ENCODE measurements around the gene ATAD3C.
A peak's percentile ranks its signal among the peaks of the same experiment; 100 is the strongest.
"Not testable (repeated sequence)": the region's sequence is repeated elsewhere in the genome, so short reads cannot be mapped to it uniquely, and the experiment has no call there.

Gene ATAD3C

GRCh38 chr1:1508775-1509464, 59.4 kb downstream of the ATAD3C start:
- not testable (repeated sequence) for H3K36me3 ChIP-seq (ENCODE audit: control insufficient read depth in 2 of 2, insufficient read depth in 2 of 2, low read length in 2 of 2); H3K9ac ChIP-seq (ENCODE audit: low read depth in 1 of 2, low read length in 2 of 2); H3K27ac ChIP-seq (ENCODE audit: low read depth in 2 of 2, low read length in 2 of 2); H3K27me3 ChIP-seq (ENCODE audit: control insufficient read depth in 2 of 2, insufficient read depth in 2 of 2, low read length in 2 of 2); H3K4me3 ChIP-seq (ENCODE audit: low read length in 2 of 2); H3K9me3 ChIP-seq (ENCODE audit: control insufficient read depth in 2 of 2, low read length in 2 of 2); H3K4me1 ChIP-seq (ENCODE audit: control insufficient read depth in 2 of 2, insufficient read depth in 2 of 2, low read length in 2 of 2)

GRCh38 chr1:1509465-1509850, 60.0 kb downstream of the ATAD3C start:
- H3K27ac ChIP-seq (ENCODE audit: low read depth in 2 of 2, low read length in 2 of 2); H3K4me1 ChIP-seq (ENCODE audit: control insufficient read depth in 2 of 2, insufficient read depth in 2 of 2, low read length in 2 of 2); H3K36me3 ChIP-seq (ENCODE audit: control insufficient read depth in 2 of 2, insufficient read depth in 2 of 2, low read length in 2 of 2); H3K27me3 ChIP-seq (ENCODE audit: control insufficient read depth in 2 of 2, insufficient read depth in 2 of 2, low read length in 2 of 2); H3K9me3 ChIP-seq (ENCODE audit: control insufficient read depth in 2 of 2, low read length in 2 of 2); H3K9ac ChIP-seq (ENCODE audit: low read depth in 1 of 2, low read length in 2 of 2); H3K4me3 ChIP-seq (ENCODE audit: low read length in 2 of 2): not testable (repeated sequence)

GRCh38 chr1:1510912-1511532, 61.5 kb downstream of the ATAD3C start:
- H3K36me3 ChIP-seq (ENCODE audit: control insufficient read depth in 2 of 2, insufficient read depth in 2 of 2, low read length in 2 of 2) = no peaks in the 10 kb centered on the region
- H3K4me3 ChIP-seq (ENCODE audit: low read length in 2 of 2) = peak overlapping the region; percentile 73 to 84
- peak overlapping the region; percentile 82 to 94 for H3K27ac ChIP-seq (ENCODE audit: low read depth in 2 of 2, low read length in 2 of 2)
- H3K9ac ChIP-seq (ENCODE audit: low read depth in 1 of 2, low read length in 2 of 2) = peak overlapping the region; percentile 84 to 86
- no peaks in the 10 kb centered on the region for H3K9me3 ChIP-seq (ENCODE audit: control insufficient read depth in 2 of 2, low read length in 2 of 2)
- peaks cover 3 to 6% of the 10 kb centered on the region in 2 donors for H3K4me1 ChIP-seq (ENCODE audit: control insufficient read depth in 2 of 2, insufficient read depth in 2 of 2, low read length in 2 of 2)
- no peaks in the 10 kb centered on the region for H3K27me3 ChIP-seq (ENCODE audit: control insufficient read depth in 2 of 2, insufficient read depth in 2 of 2, low read length in 2 of 2)

- no peaks in the 10 kb centered on the region for H3K36me3 ChIP-seq (ENCODE audit: control insufficient read depth in 2 of 2, insufficient read depth in 2 of 2, low read length in 2 of 2)
- peaks cover 3 to 6% of the 10 kb centered on the region in 2 donors for H3K4me1 ChIP-seq (ENCODE audit: control insufficient read depth in 2 of 2, insufficient read depth in 2 of 2, low read length in 2 of 2)
- peak within 1 kb of the TSS; percentile 84 to 86 for H3K9ac ChIP-seq (ENCODE audit: low read depth in 1 of 2, low read length in 2 of 2)
- H3K9me3 ChIP-seq (ENCODE audit: control insufficient read depth in 2 of 2, low read length in 2 of 2) = no peaks in the 10 kb centered on the region
- H3K27me3 ChIP-seq (ENCODE audit: control insufficient read depth in 2 of 2, insufficient read depth in 2 of 2, low read length in 2 of 2) = no peaks in the 10 kb centered on the region
- H3K4me3 ChIP-seq (ENCODE audit: low read length in 2 of 2) = peak within 1 kb of the TSS; percentile 73 to 84
- peak within 1 kb of the TSS; percentile 82 to 94 for H3K27ac ChIP-seq (ENCODE audit: low read depth in 2 of 2, low read length in 2 of 2)
Observed at GRCh38 chr1:1511533-1512285, 62.2 kb downstream of the ATAD3C start, which contains the start of gene ATAD3A. Gene ATAD3A, plus strand, starts transcription at chr1:1512162. Its CDS starts 107 bp downstream, at chr1:1512269.

- not testable (repeated sequence) for H3K4me1 ChIP-seq (ENCODE audit: control insufficient read depth in 2 of 2, insufficient read depth in 2 of 2, low read length in 2 of 2); H3K27me3 ChIP-seq (ENCODE audit: control insufficient read depth in 2 of 2, insufficient read depth in 2 of 2, low read length in 2 of 2); H3K9me3 ChIP-seq (ENCODE audit: control insufficient read depth in 2 of 2, low read length in 2 of 2); H3K36me3 ChIP-seq (ENCODE audit: control insufficient read depth in 2 of 2, insufficient read depth in 2 of 2, low read length in 2 of 2); H3K27ac ChIP-seq (ENCODE audit: low read depth in 2 of 2, low read length in 2 of 2)
- peak overlapping the region in 1 of 2 donors; percentile 54 for H3K9ac ChIP-seq (ENCODE audit: low read depth in 1 of 2, low read length in 2 of 2)
- H3K4me3 ChIP-seq (ENCODE audit: low read length in 2 of 2) = peak overlapping the region; percentile 50 to 54
Observed at GRCh38 chr1:1512425-1512824, 62.9 kb downstream of the ATAD3C start.

- not testable (repeated sequence) for H3K36me3 ChIP-seq (ENCODE audit: control insufficient read depth in 2 of 2, insufficient read depth in 2 of 2, low read length in 2 of 2); H3K4me1 ChIP-seq (ENCODE audit: control insufficient read depth in 2 of 2, insufficient read depth in 2 of 2, low read length in 2 of 2); H3K4me3 ChIP-seq (ENCODE audit: low read length in 2 of 2); H3K9me3 ChIP-seq (ENCODE audit: control insufficient read depth in 2 of 2, low read length in 2 of 2); H3K9ac ChIP-seq (ENCODE audit: low read depth in 1 of 2, low read length in 2 of 2); H3K27me3 ChIP-seq (ENCODE audit: control insufficient read depth in 2 of 2, insufficient read depth in 2 of 2, low read length in 2 of 2); H3K27ac ChIP-seq (ENCODE audit: low read depth in 2 of 2, low read length in 2 of 2)
Observed at GRCh38 chr1:1513675-1514074, 64.2 kb downstream of the ATAD3C start.

GRCh38 chr1:1514376-1514775, 64.9 kb downstream of the ATAD3C start:
- H3K4me1 ChIP-seq (ENCODE audit: control insufficient read depth in 2 of 2, insufficient read depth in 2 of 2, low read length in 2 of 2); H3K9ac ChIP-seq (ENCODE audit: low read depth in 1 of 2, low read length in 2 of 2); H3K27ac ChIP-seq (ENCODE audit: low read depth in 2 of 2, low read length in 2 of 2); H3K4me3 ChIP-seq (ENCODE audit: low read length in 2 of 2); H3K27me3 ChIP-seq (ENCODE audit: control insufficient read depth in 2 of 2, insufficient read depth in 2 of 2, low read length in 2 of 2); H3K36me3 ChIP-seq (ENCODE audit: control insufficient read depth in 2 of 2, insufficient read depth in 2 of 2, low read length in 2 of 2); H3K9me3 ChIP-seq (ENCODE audit: control insufficient read depth in 2 of 2, low read length in 2 of 2): not testable (repeated sequence)

GRCh38 chr1:1516923-1517322, 67.4 kb downstream of the ATAD3C start:
- not testable (repeated sequence) for H3K4me1 ChIP-seq (ENCODE audit: control insufficient read depth in 2 of 2, insufficient read depth in 2 of 2, low read length in 2 of 2); H3K27me3 ChIP-seq (ENCODE audit: control insufficient read depth in 2 of 2, insufficient read depth in 2 of 2, low read length in 2 of 2); H3K9me3 ChIP-seq (ENCODE audit: control insufficient read depth in 2 of 2, low read length in 2 of 2); H3K4me3 ChIP-seq (ENCODE audit: low read length in 2 of 2); H3K27ac ChIP-seq (ENCODE audit: low read depth in 2 of 2, low read length in 2 of 2); H3K9ac ChIP-seq (ENCODE audit: low read depth in 1 of 2, low read length in 2 of 2)
- H3K36me3 ChIP-seq (ENCODE audit: control insufficient read depth in 2 of 2, insufficient read depth in 2 of 2, low read length in 2 of 2) = peaks cover 7 to 10% of the 10 kb centered on the region in 2 donors

GRCh38 chr1:1517973-1518620, 68.6 kb downstream of the ATAD3C start:
- H3K9me3 ChIP-seq (ENCODE audit: control insufficient read depth in 2 of 2, low read length in 2 of 2) = no peaks in the 10 kb centered on the region
- H3K9ac ChIP-seq (ENCODE audit: low read depth in 1 of 2, low read length in 2 of 2) = no peak overlapping the region
- peaks cover 7 to 10% of the 10 kb centered on the region in 2 donors for H3K36me3 ChIP-seq (ENCODE audit: control insufficient read depth in 2 of 2, insufficient read depth in 2 of 2, low read length in 2 of 2)

GRCh38 chr1:1518621-1519007, 69.1 kb downstream of the ATAD3C start:
- H3K9me3 ChIP-seq (ENCODE audit: control insufficient read depth in 2 of 2, low read length in 2 of 2); H3K27me3 ChIP-seq (ENCODE audit: control insufficient read depth in 2 of 2, insufficient read depth in 2 of 2, low read length in 2 of 2); H3K4me1 ChIP-seq (ENCODE audit: control insufficient read depth in 2 of 2, insufficient read depth in 2 of 2, low read length in 2 of 2); H3K9ac ChIP-seq (ENCODE audit: low read depth in 1 of 2, low read length in 2 of 2); H3K27ac ChIP-seq (ENCODE audit: low read depth in 2 of 2, low read length in 2 of 2); H3K4me3 ChIP-seq (ENCODE audit: low read length in 2 of 2): not testable (repeated sequence)
- peaks cover 7 to 10% of the 10 kb centered on the region in 2 donors for H3K36me3 ChIP-seq (ENCODE audit: control insufficient read depth in 2 of 2, insufficient read depth in 2 of 2, low read length in 2 of 2)

More at GRCh38 chr1:1517973-1518620, 68.6 kb downstream of the ATAD3C start:
- Histone ChIP-seq H3K27ac (ENCODE audit: low read depth in 2 of 2, low read length in 2 of 2) (no peak overlapping the region), H3K27me3 (ENCODE audit: control insufficient read depth in 2 of 2, insufficient read depth in 2 of 2, low read length in 2 of 2) (no peaks in the 10 kb centered on the region), H3K4me1 (ENCODE audit: control insufficient read depth in 2 of 2, insufficient read depth in 2 of 2, low read length in 2 of 2) (no peaks in the 10 kb centered on the region), H3K4me3 (ENCODE audit: low read length in 2 of 2) (no peak overlapping the region)
